ENCODE measurements around the gene GSX2.

DNA sequence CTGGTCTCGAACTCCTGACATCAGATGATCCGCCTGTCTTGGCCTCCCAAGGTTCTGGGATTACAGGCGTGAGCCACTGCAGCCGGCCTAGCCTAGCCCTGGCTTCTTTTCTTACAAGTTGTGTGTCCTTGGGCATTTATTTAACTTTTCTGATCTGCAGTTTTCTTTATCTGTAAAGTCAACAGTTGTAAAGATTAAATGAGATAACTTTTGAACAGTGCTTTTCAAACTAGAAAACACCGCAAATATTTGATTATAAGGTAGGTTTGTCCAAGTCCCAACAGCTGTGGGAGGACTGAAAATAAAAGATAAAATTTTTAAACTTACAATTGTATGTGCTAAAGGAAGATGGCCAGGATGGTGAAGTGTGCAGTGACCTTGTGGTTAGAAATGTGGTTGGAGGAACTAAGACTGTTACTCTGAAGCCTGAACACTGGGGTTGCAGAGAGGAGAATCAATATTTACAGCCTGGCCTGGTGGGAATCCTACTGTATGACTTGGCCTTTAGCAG, 44.8 kb downstream of the GSX2 start:
- no peak for TF ChIP-seq CTCF (IDR thresholded peaks at IDR 0.05; ENCODE audit: borderline replicate concordance, extremely low read depth, low read length, poor library complexity, severe bottlenecking)
- no peak for TF ChIP-seq EZH2 (IDR thresholded peaks at IDR 0.05; ENCODE audit: borderline replicate concordance, low read depth, low read length, severe bottlenecking)

Data from DND-41 (cell line).